Endodermal cell (in vitro differentiated cells): ENCODE measurements around the gene PIP5K1C. TPM values are rescaled to one million over a fixed set of nuclear protein-coding genes. Genes with fewer than 3 reads are reported as not detected.

Experiments used
- DNase-seq: peaks from one replicate; pipeline ENCODE4 v3.0.0-alpha.2; 2017
- H3K27ac ChIP-seq: 2 replicates; pipeline ENCODE4 v1.5.1; 2013; ENCODE audit warnings: mild to moderate bottlenecking, low read depth, low read length, moderate library complexity
- H3K27me3 ChIP-seq: 2 replicates; pipeline ENCODE4 v1.6.1; 2013; ENCODE audit warnings: mild to moderate bottlenecking, low read length, moderate library complexity; ENCODE audit not compliant: insufficient read depth, control insufficient read depth, poor library complexity, severe bottlenecking
- H3K36me3 ChIP-seq: 2 replicates; pipeline ENCODE4 v1.7.0; 2013; ENCODE audit warnings: mild to moderate bottlenecking, low read length, moderate library complexity; ENCODE audit not compliant: control insufficient read depth, insufficient read depth
- H3K4me1 ChIP-seq: one replicate; pipeline ENCODE4 v1.7.0; 2013; ENCODE audit warnings: low read length; ENCODE audit not compliant: control insufficient read depth, insufficient read depth
- H3K4me3 ChIP-seq: 2 replicates; pipeline ENCODE4 v1.5.1; 2013; ENCODE audit warnings: mild to moderate bottlenecking, low read length, moderate library complexity
- H3K9ac ChIP-seq: 2 replicates; pipeline ENCODE4 v1.6.1; 2013; ENCODE audit warnings: mild to moderate bottlenecking, low read length, moderate library complexity; ENCODE audit not compliant: poor library complexity, severe bottlenecking; ENCODE audit errors: extremely low read depth
- H3K9me3 ChIP-seq: 2 replicates; pipeline ENCODE4 v1.6.1; 2013; ENCODE audit warnings: mild to moderate bottlenecking, low read length, moderate library complexity; ENCODE audit not compliant: control insufficient read depth
- H3K27ac Mint-ChIP-seq: 2 replicates; pipeline ENCODE4 v1.8.0; 2020; ENCODE audit warnings: mixed read lengths
- H3K27me3 Mint-ChIP-seq: 2 replicates; pipeline ENCODE4 v1.8.0; 2021; ENCODE audit warnings: mild to moderate bottlenecking, mixed read lengths; ENCODE audit not compliant: insufficient read depth
- H3K36me3 Mint-ChIP-seq: 2 replicates; pipeline ENCODE4 v1.8.0; 2020; ENCODE audit warnings: low read depth, mixed read lengths
- H3K4me1 Mint-ChIP-seq: 2 replicates; pipeline ENCODE4 v1.8.0; 2020; ENCODE audit warnings: mixed read lengths
- H3K4me3 Mint-ChIP-seq: 2 replicates; pipeline ENCODE4 v1.8.0; 2020; ENCODE audit warnings: mild to moderate bottlenecking, moderate library complexity, mixed read lengths
- H3K9me3 Mint-ChIP-seq: 2 replicates; pipeline ENCODE4 v1.8.0; 2020; ENCODE audit warnings: mild to moderate bottlenecking, mixed read lengths
- WGBS, 2 experiments: methylation state at CpG; one replicate each; pipeline versions ENCODE4 v1.1.5 to v1.1.7; 2013; ENCODE audit warnings: missing lambda C conversion rate in 2 of 2, mixed read lengths in 1 of 2; ENCODE audit not compliant: insufficient coverage in 1 of 2, insufficient read length in 1 of 2; 5-methylcytosine and 5-hydroxymethylcytosine counted together
- total RNA-seq, 2 donors: library from RNA; stranded (reverse); fragmentation: NEBNext Ultra II Directional in 1 of 2; extraction: Animal tissue kit (Norgen Biotek cat#: 25700) in 1 of 2; gene quantifications; 2 replicates in 1 of 2; 3 replicates in 1 of 2; pipeline ENCODE4 v1.2.1, GENCODE V29; 2021
- TF ChIP-seq, protein P1 (sequence below): fragments of 200-600 bp; sonication (generic); conservative IDR thresholded peaks from 2 replicates; pipeline ENCODE4 v1.5.0; 2021; ENCODE audit warnings: antibody characterized with exemption, mild to moderate bottlenecking

Gene PIP5K1C
- total RNA-seq, 2 donors from 2014 or later, result 43.5 to 51.5 TPM

DNA sequence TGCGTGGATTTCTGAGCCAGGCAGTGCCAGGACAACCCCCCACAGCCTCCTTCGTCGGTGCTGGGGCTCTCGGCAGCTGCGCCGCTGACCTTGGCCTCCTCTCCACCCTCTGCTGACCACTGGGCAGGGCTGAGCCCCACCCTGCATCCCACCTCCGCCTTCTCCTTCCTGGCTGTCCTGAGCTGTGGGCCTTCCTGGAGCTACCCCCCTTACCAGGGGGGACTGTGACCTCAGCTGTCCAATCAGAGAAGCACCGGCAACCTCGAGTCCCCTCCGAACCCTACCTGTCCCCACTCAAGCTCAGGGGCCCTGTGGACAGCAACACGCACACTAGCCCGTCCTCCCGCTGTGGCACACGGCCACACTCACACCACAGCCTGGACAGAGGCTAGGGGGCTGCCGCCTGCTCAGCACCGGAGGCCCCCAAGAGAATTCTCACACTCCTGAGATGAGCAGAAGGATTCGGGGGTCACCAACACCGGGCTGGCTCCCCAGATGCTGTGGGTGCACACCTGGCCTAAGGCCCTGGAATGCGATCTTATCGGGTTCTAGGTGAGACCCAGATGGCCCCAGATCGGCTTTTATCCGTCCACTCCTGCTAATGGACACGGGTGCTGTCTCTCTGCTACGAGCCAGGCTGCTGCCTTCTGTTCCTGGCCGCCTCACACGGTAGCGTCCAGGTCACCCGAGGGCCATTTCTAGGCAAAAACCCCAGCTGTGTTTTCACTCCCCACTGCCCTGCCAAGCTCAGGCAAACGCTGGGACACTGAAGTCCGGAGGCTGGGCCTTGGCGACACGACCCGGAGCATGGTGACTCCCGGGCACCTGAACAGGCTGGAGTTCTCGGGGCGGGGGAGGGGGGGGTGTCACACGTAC lies 41.2 kb downstream of the PIP5K1C start:
- H3K9ac ChIP-seq, result no peak overlapping the region
- DNase-seq, result no peak
- no peaks in the 10 kb centered on the region for H3K27me3 ChIP-seq
- no peaks in the 10 kb centered on the region for H3K4me1 ChIP-seq
- no peaks in the 10 kb centered on the region for H3K4me1 Mint-ChIP-seq
- no peak overlapping the region for H3K27ac Mint-ChIP-seq
- H3K9me3 ChIP-seq, result no peaks in the 10 kb centered on the region
- no peaks in the 10 kb centered on the region for H3K9me3 Mint-ChIP-seq
- no peak overlapping the region for H3K27ac ChIP-seq
- no peaks in the 10 kb centered on the region for H3K27me3 Mint-ChIP-seq
- no peak overlapping the region for H3K4me3 Mint-ChIP-seq
- WGBS, 2 experiments, result 95 to 96% methylated on average over 31 to 37 of the region's 37 CpGs
- H3K36me3 ChIP-seq, result peaks cover 38% of the 10 kb centered on the region
- H3K4me3 ChIP-seq, result no peak overlapping the region
- TF ChIP-seq, protein P1, sequence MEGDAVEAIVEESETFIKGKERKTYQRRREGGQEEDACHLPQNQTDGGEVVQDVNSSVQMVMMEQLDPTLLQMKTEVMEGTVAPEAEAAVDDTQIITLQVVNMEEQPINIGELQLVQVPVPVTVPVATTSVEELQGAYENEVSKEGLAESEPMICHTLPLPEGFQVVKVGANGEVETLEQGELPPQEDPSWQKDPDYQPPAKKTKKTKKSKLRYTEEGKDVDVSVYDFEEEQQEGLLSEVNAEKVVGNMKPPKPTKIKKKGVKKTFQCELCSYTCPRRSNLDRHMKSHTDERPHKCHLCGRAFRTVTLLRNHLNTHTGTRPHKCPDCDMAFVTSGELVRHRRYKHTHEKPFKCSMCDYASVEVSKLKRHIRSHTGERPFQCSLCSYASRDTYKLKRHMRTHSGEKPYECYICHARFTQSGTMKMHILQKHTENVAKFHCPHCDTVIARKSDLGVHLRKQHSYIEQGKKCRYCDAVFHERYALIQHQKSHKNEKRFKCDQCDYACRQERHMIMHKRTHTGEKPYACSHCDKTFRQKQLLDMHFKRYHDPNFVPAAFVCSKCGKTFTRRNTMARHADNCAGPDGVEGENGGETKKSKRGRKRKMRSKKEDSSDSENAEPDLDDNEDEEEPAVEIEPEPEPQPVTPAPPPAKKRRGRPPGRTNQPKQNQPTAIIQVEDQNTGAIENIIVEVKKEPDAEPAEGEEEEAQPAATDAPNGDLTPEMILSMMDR, result no peak
- H3K36me3 Mint-ChIP-seq, result peaks cover 49% of the 10 kb centered on the region

DNA sequence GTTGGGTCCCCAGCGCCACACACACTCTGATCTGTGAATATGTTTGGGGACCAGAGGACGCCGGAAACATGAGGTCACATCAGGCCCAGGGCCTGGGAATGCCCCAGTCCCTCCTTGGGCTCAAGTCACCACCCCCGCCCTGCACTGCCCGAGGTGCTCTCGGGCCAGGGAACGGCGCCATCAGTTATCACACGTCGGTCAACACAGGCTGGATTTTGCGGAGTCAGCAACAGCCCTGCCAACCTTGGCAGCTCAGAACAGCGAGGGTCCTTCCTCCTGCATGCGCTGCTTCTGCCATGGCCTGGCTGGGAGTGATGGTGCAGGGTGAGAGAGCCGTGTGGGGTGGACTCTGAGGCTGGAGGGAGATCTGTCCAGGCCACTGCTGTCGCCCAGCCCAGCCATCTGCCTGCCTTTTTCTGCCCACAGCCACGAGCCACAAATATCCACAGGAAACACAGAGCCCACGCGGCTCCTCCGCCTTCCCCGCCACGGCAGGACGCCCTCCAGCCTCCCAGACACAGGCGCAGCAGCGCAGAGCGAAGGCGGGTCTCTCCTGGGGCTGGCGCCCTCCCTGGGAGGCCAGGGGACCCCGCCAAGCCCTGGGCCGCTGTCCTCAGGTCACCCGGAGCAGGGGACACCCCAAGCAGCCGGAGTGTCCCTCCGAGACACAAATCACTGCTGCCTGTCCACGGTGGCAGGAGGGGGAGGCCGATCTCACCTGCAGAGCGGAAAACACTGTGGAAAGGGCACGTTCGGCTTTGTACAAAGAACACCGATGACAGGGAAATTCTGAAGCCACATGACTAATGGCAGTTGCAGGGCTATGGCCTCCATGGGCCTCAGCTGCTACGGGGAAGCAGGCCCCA lies 42.0 kb downstream of the PIP5K1C start:
- Histone ChIP-seq H3K9me3 (no peaks in the 10 kb centered on the region), H3K4me1 (no peaks in the 10 kb centered on the region), H3K9ac (no peak overlapping the region), H3K4me3 (no peak overlapping the region), H3K27me3 (no peaks in the 10 kb centered on the region), H3K36me3 (peaks cover 32% of the 10 kb centered on the region), H3K27ac (no peak overlapping the region)
- TF ChIP-seq, protein P1, result no peak
- Mint-ChIP-seq H3K4me1 (no peaks in the 10 kb centered on the region), H3K27me3 (no peaks in the 10 kb centered on the region), H3K9me3 (no peaks in the 10 kb centered on the region), H3K27ac (no peak overlapping the region), H3K36me3 (peaks cover 44% of the 10 kb centered on the region), H3K4me3 (no peak overlapping the region)
- 94 to 96% methylated on average over 27 to 39 of the region's 39 CpGs for WGBS, 2 experiments
- DNase-seq, result no peak

DNA sequence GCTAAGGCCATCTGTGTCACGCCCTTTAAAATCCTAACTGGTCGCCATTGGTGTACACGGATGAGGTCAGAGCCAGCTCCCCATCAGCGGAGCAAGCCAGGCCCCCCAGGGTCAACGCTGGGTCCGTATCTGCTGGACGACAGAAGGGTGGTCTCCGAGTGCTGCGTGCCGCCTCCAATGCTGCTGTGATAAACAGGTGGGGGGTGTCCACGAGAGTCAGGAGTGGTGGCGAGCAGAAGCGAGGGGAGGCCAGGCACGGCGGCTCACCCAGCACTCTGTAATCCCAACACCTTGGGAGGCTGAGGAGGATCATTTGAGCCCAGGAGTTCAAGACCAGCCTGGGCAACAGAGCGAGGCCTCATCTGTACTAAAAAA lies 42.9 kb downstream of the PIP5K1C start:
- no peak overlapping the region for H3K9ac ChIP-seq
- no peak overlapping the region for H3K4me3 Mint-ChIP-seq
- no peaks in the 10 kb centered on the region for H3K27me3 Mint-ChIP-seq
- TF ChIP-seq, protein P1, result no peak
- H3K4me1 ChIP-seq, result no peaks in the 10 kb centered on the region
- H3K27ac Mint-ChIP-seq, result no peak overlapping the region
- no peaks in the 10 kb centered on the region for H3K9me3 Mint-ChIP-seq
- H3K27ac ChIP-seq, result no peak overlapping the region
- H3K4me3 ChIP-seq, result no peak overlapping the region
- H3K36me3 Mint-ChIP-seq, result peaks cover 46% of the 10 kb centered on the region
- DNase-seq, result no peak
- 96 to 97% methylated on average over 13 to 16 of the region's 16 CpGs for WGBS, 2 experiments
- H3K4me1 Mint-ChIP-seq, result no peaks in the 10 kb centered on the region
- H3K36me3 ChIP-seq, result peaks cover 32% of the 10 kb centered on the region
- no peaks in the 10 kb centered on the region for H3K9me3 ChIP-seq
- H3K27me3 ChIP-seq, result no peaks in the 10 kb centered on the region
